Suprapubic skin (tissue), 4 donors: Measurements from ENCODE around the gene TRAF3.

Source experiments
- CTCF ChIP-seq, 2 donors: fragments of 200-600 bp in 1 of 2; fragments of 450-650 bp in 1 of 2; sonication (generic) in 1 of 2; IDR thresholded peaks; one replicate each; pipeline ENCODE4 v1.5.1; 2016 to 2019; ENCODE audit warnings: antibody characterized with exemption in 2 of 2, mild to moderate bottlenecking in 1 of 2, moderate library complexity in 1 of 2
- EP300 ChIP-seq: sonication (generic); formaldehyde crosslinking; IDR thresholded peaks from one replicate; pipeline ENCODE4 v1.6.1; 2017; ENCODE audit warnings: antibody characterized with exemption
- POLR2AphosphoS5 ChIP-seq, 3 donors: sonication (generic); formaldehyde crosslinking; IDR thresholded peaks; one replicate each; pipeline ENCODE4 v1.6.1; 2017; ENCODE audit warnings: antibody characterized with exemption in 3 of 3

GRCh38 chr14:102917056-102917385, 139.8 kb downstream of the TRAF3 start:
- TF ChIP-seq POLR2AphosphoS5 (IDR thresholded peaks at IDR 0.05) (no peak), CTCF (IDR thresholded peaks at IDR 0.05) (no peak), EP300 (no peak)
